Measurements from ENCODE around the gene FOXJ3. TPM values are rescaled to one million over a fixed set of nuclear protein-coding genes. Genes with fewer than 3 reads are reported as not detected.

Gene FOXJ3
- total RNA-seq, 2 donors from 2014 or later, result 30.6 to 62.0 TPM

- DNase-seq (ENCODE audit: low spot score) (no peak), ATAC-seq (ENCODE audit: insufficient number of reproducible peaks, low FRiP score, low read depth) (no peak)
- H3K4me3 ChIP-seq, result no peak overlapping the region
- H3K4me1 ChIP-seq (ENCODE audit: control insufficient read depth in 1 of 2, low read depth in 2 of 2), result peaks cover 0 to 4% of the 10 kb centered on the region in 2 donors
- no peaks in the 10 kb centered on the region for H3K36me3 ChIP-seq
- no peaks in the 10 kb centered on the region for H3K27me3 ChIP-seq (replicated peaks; ENCODE audit: insufficient read depth)
- no peaks in the 10 kb centered on the region for H3K9me3 ChIP-seq
- no peak for TF ChIP-seq CTCF (IDR thresholded peaks at IDR 0.05)
- no peak overlapping the region for H3K27ac ChIP-seq
These were observed 148.9 kb downstream of the FOXJ3 start for GRCh38 chr1:42186152-42186551.

DNA sequence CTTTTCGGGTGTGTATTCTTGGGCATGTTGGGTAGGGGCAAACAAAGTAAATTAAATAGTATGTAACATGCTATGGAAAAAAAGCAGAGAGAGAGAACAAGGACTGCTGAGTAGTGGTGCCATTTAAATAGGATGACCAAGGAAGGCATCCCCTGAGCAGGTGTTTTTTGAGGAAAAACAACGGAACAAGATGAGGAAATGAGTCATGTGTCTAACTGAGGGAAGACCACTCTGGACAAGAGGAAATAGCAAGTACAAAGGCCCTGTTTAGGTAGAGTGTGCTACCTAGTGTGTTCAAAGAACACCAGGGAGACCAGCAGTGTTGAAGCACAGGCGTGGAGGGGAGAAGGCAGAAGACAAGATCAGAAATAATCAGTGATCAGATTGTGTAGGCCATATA is 150.4 kb downstream of the FOXJ3 start:
- Histone ChIP-seq H3K9me3 (no peaks in the 10 kb centered on the region), H3K36me3 (no peaks in the 10 kb centered on the region), H3K4me1 (ENCODE audit: control insufficient read depth in 1 of 2, low read depth in 2 of 2) (peaks cover 0 to 17% of the 10 kb centered on the region in 2 donors), H3K27me3 (replicated peaks; ENCODE audit: insufficient read depth) (no peaks in the 10 kb centered on the region), H3K4me3 (no peak overlapping the region), H3K27ac (no peak overlapping the region)
- no peak for ATAC-seq (ENCODE audit: insufficient number of reproducible peaks, low FRiP score, low read depth)
- TF ChIP-seq CTCF (IDR thresholded peaks at IDR 0.05), result no peak
- DNase-seq (ENCODE audit: low spot score), result no peak

DNA sequence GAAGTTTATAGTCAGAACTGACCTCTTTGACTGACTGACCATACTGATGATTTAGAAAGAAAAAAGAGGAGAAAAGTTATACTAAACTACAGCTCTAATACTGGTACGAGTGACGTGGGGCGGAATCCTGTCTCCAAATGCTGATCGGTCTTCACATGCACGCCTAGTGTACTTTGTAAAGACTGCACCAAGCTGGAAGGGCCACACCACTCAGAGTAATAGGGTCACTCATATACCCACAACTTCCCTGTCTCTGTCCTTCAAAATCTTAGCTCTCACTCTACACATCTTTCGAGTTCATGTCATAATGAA is 151.1 kb downstream of the FOXJ3 start:
- Histone ChIP-seq H3K27me3 (replicated peaks; ENCODE audit: insufficient read depth) (no peaks in the 10 kb centered on the region), H3K27ac (no peak overlapping the region), H3K4me1 (ENCODE audit: control insufficient read depth in 1 of 2, low read depth in 2 of 2) (peaks cover 0 to 24% of the 10 kb centered on the region in 2 donors), H3K9me3 (no peaks in the 10 kb centered on the region), H3K36me3 (no peaks in the 10 kb centered on the region), H3K4me3 (no peak overlapping the region)
- ATAC-seq (ENCODE audit: insufficient number of reproducible peaks, low FRiP score, low read depth) (no peak), DNase-seq (ENCODE audit: low spot score) (no peak)
- TF ChIP-seq CTCF (IDR thresholded peaks at IDR 0.05), result no peak

- Histone ChIP-seq H3K4me1 (ENCODE audit: control insufficient read depth in 1 of 2, low read depth in 2 of 2) (peaks cover 0 to 29% of the 10 kb centered on the region in 2 donors), H3K9me3 (no peaks in the 10 kb centered on the region), H3K36me3 (no peaks in the 10 kb centered on the region), H3K27ac (no peak overlapping the region), H3K4me3 (no peak overlapping the region), H3K27me3 (replicated peaks; ENCODE audit: insufficient read depth) (no peaks in the 10 kb centered on the region)
- ATAC-seq (ENCODE audit: insufficient number of reproducible peaks, low FRiP score, low read depth) (no peak), DNase-seq (ENCODE audit: low spot score) (no peak)
- no peak for TF ChIP-seq CTCF (IDR thresholded peaks at IDR 0.05)
These were observed 151.7 kb downstream of the FOXJ3 start for GRCh38 chr1:42183210-42183956.

DNA sequence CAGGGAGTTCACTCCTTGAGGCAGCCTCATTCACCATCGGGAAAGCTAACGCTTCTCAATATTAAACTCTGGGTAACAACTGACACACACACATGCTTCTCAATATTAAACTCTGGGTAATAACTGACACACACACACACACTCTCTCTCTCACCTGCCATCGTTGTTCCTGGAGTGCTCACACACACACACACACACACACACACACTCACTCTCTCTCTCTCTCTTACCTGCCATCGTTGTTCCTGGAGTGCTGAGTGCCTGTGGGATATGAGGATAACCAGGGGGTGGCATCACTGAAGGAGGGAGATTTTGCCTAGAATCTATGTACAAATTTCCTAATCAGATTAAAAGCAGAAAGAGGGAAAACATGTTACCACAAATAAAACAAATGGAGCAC is 153.3 kb downstream of the FOXJ3 start:
- H3K4me3 ChIP-seq, result no peak overlapping the region
- no peak for ATAC-seq (ENCODE audit: insufficient number of reproducible peaks, low FRiP score, low read depth)
- peaks cover 0 to 44% of the 10 kb centered on the region in 2 donors for H3K4me1 ChIP-seq (ENCODE audit: control insufficient read depth in 1 of 2, low read depth in 2 of 2)
- no peak overlapping the region for H3K27ac ChIP-seq
- no peaks in the 10 kb centered on the region for H3K27me3 ChIP-seq (replicated peaks; ENCODE audit: insufficient read depth)
- no peak for TF ChIP-seq CTCF (IDR thresholded peaks at IDR 0.05)
- H3K9me3 ChIP-seq, result no peaks in the 10 kb centered on the region
- no peaks in the 10 kb centered on the region for H3K36me3 ChIP-seq
- DNase-seq (ENCODE audit: low spot score), result no peak

Measured in thoracic aorta (tissue), 2 donors.